Lung (tissue), 12 donors: ENCODE data around the gene TENM4. TPM values are rescaled to one million over a fixed set of nuclear protein-coding genes. Genes with fewer than 3 reads are reported as not detected.

Experiments used
- ATAC-seq: fragments of 200-7000 bp; cut with Tn5 transposase; one replicate; pipeline ENCODE4 v1.9.1; 2020; ENCODE audit warnings: moderate number of reproducible peaks; ENCODE audit not compliant: insufficient read depth, low FRiP score
- DNase-seq, 3 donors: peaks; one replicate each; pipeline ENCODE4 v3.0.0-alpha.2; 2013 to 2017
- H3K27ac ChIP-seq, 2 donors: one replicate each; pipeline ENCODE4 v1.5.1; 2013; ENCODE audit warnings: mild to moderate bottlenecking in 2 of 2, moderate library complexity in 2 of 2, control low read depth in 1 of 2, inconsistent platforms in 1 of 2, low read depth in 1 of 2, low read length in 1 of 2
- H3K27me3 ChIP-seq, 3 donors: one replicate each; pipeline ENCODE4 v1.5.1; 2013; ENCODE audit warnings: low read length in 2 of 3; ENCODE audit not compliant: control insufficient read depth in 3 of 3, insufficient read depth in 3 of 3
- H3K36me3 ChIP-seq, 4 donors: one replicate each; pipeline ENCODE4 v1.5.1; 2013; ENCODE audit warnings: low read length in 4 of 4, mild to moderate bottlenecking in 1 of 4, moderate library complexity in 1 of 4; ENCODE audit not compliant: control insufficient read depth in 4 of 4, insufficient read depth in 4 of 4
- H3K4me1 ChIP-seq, 5 donors: one replicate each; pipeline ENCODE4 v1.5.1; 2013; ENCODE audit warnings: low read length in 5 of 5, mild to moderate bottlenecking in 2 of 5, moderate library complexity in 1 of 5; ENCODE audit not compliant: control insufficient read depth in 5 of 5, insufficient read depth in 5 of 5
- H3K4me3 ChIP-seq: one replicate; pipeline ENCODE4 v1.5.1; 2013; ENCODE audit warnings: mild to moderate bottlenecking, control low read depth, moderate library complexity
- H3K9ac ChIP-seq, 2 donors: one replicate each; pipeline ENCODE4 v1.5.1; 2013; ENCODE audit warnings: low read length in 2 of 2, control low read depth in 1 of 2; ENCODE audit not compliant: insufficient read depth in 1 of 2
- H3K9me3 ChIP-seq, 4 donors: one replicate each; pipeline ENCODE4 v1.5.1; 2013; ENCODE audit warnings: low read length in 3 of 4, mild to moderate bottlenecking in 1 of 4, moderate library complexity in 1 of 4; ENCODE audit not compliant: control insufficient read depth in 4 of 4, insufficient read depth in 3 of 4
- CTCF ChIP-seq: IDR thresholded peaks from 2 replicates; pipeline ENCODE4 v1.5.1; 2012; ENCODE audit warnings: mild to moderate bottlenecking; ENCODE audit errors: control extremely low read depth, extremely low read depth
- WGBS, 2 donors: extraction: QIAGEN DNeasy Blood & Tissue Kit; methylation state at CpG; one replicate each; pipeline ENCODE4 v1.1.7; 2013; 5-methylcytosine and 5-hydroxymethylcytosine counted together
- polyA plus RNA-seq, 2 donors: library from polyadenylated mRNA; stranded (reverse); fragments of 200-250 nt; gene quantifications; one replicate each; pipeline ENCODE4 v1.2.1, GENCODE V29; 2013
- total RNA-seq, 2 donors: library from RNA; depleted of rRNA in 1 of 2; stranded (reverse); fragments of >200 nt in 1 of 2; gene quantifications; one replicate each; pipeline ENCODE4 v1.2.1, GENCODE V29; 2014 to 2021
- donor health status: control.
- donor health status: control.
- donor health status: Bipolar disorder and iron deficiency.
- donor health status: healthy.
- donor health status: DM: yes; HTN: yes; CAD: no.

The TENM4 gene
- total and polyA plus RNA-seq, 4 donors, result 0.28 to 16.4 (median 3.2) TPM

- DNase-seq, result no peak
- WGBS, 2 donors, result 62 to 63% methylated on average over 7 of the region's 7 CpGs
- no peak for TF ChIP-seq CTCF
- Histone ChIP-seq H3K4me1 (no peaks in the 10 kb centered on the region), H3K27ac (no peak overlapping the region), H3K36me3 (peaks cover 0 to under 1% (median 0%) of the 10 kb centered on the region in 4 donors), H3K9me3 (no peaks in the 10 kb centered on the region), H3K9ac (no peak overlapping the region), H3K4me3 (no peak overlapping the region), H3K27me3 (no peaks in the 10 kb centered on the region)
- ATAC-seq, result no peak
Measured at GRCh38 chr11:78748918-78749690, 691.7 kb downstream of the TENM4 start.

- no peak for TF ChIP-seq CTCF
- H3K4me3 ChIP-seq, result no peak overlapping the region
Measured at GRCh38 chr11:78744949-78745348, 695.9 kb downstream of the TENM4 start.

GRCh38 chr11:78744202-78744601 is 696.6 kb downstream of the TENM4 start:
- Histone ChIP-seq H3K9me3 (no peaks in the 10 kb centered on the region), H3K9ac (no peak overlapping the region), H3K4me3 (no peak overlapping the region), H3K4me1 (peaks cover 0 to 6% (median 0%) of the 10 kb centered on the region in 5 donors), H3K27ac (no peak overlapping the region), H3K27me3 (no peaks in the 10 kb centered on the region), H3K36me3 (no peaks in the 10 kb centered on the region)
- TF ChIP-seq CTCF, result no peak
- DNase-seq (no peak), ATAC-seq (no peak)
- WGBS, 2 donors, result 82 to 85% methylated on average over 6 of the region's 6 CpGs

More at GRCh38 chr11:78744949-78745348, 695.9 kb downstream of the TENM4 start:
- DNase-seq, result no peak
- WGBS, 2 donors, result 95 to 96% methylated on average over 5 of the region's 5 CpGs
- Histone ChIP-seq H3K36me3 (no peaks in the 10 kb centered on the region), H3K27me3 (no peaks in the 10 kb centered on the region), H3K4me1 (peaks cover 0 to 6% (median 0%) of the 10 kb centered on the region in 5 donors), H3K27ac (no peak overlapping the region), H3K9ac (no peak overlapping the region), H3K9me3 (no peaks in the 10 kb centered on the region)
- ATAC-seq, result no peak
